MV-4-11 (cell line): ENCODE results near the gene FAM181A.

Experiments used
- DNase-seq: peaks from one replicate; lab custom pipeline; 2025; lab: John Stamatoyannopoulos, UW

FAM181A gene

DNA sequence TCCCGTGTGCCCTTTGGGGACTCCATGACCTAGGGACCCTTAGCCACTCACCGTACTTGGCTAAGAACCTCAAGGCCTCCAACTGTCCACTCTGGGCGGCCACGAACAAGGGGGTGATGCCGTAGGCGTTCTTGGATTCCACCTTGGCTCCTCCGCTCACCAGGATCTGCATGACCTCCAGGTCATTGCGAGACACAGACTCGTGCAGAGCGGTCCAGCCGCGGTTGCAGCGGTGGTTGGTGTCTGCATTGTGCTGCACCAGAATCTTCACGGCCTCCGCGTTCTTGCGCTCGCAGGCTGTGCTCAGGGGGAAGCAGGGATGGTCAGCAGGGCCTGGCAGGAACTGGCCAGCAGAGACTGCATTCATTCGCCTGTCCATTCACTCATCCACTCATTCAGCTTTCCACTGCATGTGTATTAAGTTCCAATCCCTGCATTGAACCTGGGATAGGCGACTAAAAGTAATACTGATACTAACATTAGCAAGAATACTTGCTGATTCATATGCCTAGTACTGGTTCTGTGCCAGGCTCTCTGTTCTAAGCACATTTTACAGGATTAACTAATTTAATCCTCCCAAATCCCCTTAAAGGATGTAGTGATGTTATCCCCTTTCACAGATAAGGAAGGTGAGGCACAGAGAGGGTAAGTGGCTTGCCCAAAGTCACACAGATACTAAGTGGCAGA is 23.9 kb downstream of the FAM181A start:
- DNase-seq = no peak

DNA sequence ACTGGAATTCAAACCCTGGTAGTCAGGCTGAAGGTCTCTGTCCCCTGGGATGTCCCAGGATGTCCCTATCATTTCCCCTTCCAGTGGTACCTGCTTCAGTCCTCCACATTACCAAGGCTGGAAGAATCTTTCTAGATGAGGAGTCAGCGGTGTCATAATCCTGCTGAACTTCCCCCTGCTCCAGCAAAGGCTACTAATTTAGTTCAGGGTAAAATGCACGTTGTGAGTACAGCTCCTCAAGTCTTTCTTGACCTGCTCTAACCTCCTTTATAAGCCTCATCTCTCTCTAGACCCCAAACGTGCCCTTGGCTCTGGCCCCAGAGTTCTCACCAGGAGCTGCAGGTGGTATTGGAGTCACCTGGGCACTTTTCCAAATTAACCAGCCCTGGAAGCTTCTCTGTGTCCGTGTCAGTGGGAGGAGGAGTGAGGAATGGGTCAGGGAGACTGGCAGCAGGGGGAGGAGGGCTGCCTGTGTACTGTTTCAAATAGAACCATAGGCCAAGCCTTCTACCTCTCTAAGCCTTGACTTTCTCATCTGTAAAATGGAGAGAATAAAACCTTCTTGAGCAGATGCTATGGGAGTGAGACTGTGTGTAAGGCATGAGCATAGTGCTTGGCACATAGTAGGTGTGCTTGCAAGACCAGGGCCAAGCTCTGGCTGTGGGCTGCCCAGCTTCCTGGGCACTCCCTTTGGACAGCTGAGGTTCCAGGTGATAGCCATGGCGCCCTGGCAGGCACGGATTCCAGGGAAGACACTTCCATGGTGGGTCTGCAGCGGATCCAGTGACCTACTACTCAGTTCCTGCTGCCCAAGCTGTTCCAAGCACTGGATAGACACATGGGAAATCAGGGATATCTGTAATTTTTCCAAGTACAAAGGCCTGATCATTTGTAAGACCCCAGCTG is 24.7 kb downstream of the FAM181A start:
- DNase-seq = no peak

DNA sequence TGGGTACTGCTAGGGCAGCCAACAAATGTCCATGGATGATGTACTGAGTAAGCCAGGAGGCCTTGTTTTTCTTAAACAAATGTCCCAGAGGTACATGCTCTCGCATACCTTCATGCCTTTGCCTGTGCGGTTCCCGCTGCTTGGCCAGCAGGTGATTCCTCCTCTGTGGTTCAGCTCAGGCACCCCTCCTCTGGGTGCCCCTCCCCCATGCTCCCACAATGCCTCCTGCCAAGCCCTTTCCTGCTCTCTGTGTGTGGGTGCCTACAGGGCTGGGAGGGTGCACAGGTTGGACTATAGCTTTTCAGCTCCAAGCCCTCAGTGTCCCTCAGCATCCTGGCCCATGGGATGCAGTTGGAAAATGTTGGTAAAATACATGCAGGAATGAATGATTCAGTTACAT is 25.7 kb downstream of the FAM181A start:
- DNase-seq = no peak

GRCh38 chr14:93953263-93953662 is 26.1 kb downstream of the FAM181A start:
- DNase-seq = no peak

- DNase-seq = no peak
Measured at GRCh38 chr14:93953739-93954515, 26.8 kb downstream of the FAM181A start.

DNA sequence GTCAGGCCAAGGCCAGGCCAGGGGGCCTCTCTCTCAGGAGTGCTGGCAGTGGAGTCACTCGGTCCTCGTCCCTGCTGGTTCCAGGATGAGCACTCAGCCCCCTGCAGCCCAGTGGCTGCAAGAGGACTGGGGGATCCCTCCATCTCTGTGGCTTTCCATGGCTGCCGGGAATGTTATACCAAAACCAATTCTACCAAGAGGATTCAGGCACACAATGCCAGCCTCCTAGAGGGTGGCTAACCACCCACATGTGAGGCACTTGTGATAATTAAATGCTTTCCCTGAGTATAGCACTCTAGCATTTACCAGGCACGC is 27.3 kb downstream of the FAM181A start:
- DNase-seq = no peak

GRCh38 chr14:93954900-93955849 is 28.0 kb downstream of the FAM181A start:
- peak; percentile 93 for DNase-seq

DNA sequence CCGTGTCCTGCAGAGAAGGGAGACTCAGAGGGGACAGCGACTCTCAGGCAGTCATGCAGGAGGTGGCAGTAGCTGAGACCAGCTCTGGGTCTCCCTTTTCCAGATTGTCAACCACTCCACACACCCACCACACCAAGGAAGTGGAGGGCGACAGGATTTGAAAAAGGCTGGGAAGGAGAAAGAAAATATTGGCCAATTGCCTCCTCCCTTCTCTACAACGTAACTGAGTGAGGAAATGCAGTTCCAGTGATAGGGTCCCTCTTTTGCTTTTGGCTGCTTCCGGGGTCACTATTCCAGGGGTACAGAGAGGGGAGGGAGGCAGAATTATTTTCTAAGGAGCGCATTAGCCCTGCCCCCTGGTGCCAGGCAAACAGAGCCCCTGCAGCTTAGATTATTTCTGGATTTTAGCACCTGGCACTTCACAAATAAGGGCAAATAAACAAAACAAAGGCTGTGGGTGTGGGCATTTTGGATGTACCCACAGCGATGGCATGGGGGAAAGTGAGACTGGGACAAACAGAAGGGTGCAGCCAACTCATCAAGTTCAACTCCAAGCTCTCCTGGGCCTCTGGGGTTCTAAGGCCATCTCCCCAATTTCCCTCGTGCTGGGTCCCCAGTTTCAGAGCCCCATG is 28.8 kb downstream of the FAM181A start:
- DNase-seq = no peak

DNA sequence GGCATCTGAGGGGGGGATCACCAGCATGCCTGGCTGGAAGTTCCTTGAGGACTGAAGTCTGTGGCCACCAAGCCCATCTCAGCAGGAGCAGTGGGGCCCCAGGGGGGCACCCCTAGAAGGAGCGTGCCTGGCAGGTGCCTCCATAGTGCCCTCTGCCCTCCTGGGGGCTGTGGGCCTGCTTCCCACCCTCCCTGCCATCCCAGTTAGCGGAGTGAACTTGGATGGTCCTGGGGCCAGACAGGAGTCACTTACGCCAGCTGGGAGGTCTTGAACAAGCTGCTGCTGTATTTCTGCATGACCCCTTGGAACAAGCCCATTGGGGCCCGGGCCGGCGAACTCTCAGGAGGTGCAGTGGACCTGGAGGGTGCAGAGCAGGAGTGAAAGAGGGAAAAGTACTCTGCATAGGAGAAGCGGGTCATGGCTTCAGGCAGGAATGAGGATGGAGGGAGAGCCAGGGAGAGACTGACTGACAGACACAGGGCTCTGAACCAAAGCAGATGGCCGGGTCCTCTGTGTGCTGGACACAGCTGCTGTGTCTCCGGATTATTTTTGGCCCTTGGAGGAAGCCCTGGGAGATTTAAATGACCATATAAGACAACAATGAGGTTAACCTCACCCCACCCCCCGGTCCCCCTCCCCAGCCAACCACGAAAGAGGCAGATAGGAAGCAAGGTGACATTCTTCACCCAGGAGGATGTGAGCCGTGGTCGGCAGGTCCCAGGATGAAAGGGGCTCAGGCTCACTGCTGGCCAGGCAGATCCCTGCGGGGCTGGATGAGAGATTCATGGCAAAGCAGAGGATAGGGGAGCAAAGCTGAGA is 29.6 kb downstream of the FAM181A start:
- no peak for DNase-seq

- DNase-seq = no peak
Measured at GRCh38 chr14:93957333-93957710, 30.2 kb downstream of the FAM181A start.

DNA sequence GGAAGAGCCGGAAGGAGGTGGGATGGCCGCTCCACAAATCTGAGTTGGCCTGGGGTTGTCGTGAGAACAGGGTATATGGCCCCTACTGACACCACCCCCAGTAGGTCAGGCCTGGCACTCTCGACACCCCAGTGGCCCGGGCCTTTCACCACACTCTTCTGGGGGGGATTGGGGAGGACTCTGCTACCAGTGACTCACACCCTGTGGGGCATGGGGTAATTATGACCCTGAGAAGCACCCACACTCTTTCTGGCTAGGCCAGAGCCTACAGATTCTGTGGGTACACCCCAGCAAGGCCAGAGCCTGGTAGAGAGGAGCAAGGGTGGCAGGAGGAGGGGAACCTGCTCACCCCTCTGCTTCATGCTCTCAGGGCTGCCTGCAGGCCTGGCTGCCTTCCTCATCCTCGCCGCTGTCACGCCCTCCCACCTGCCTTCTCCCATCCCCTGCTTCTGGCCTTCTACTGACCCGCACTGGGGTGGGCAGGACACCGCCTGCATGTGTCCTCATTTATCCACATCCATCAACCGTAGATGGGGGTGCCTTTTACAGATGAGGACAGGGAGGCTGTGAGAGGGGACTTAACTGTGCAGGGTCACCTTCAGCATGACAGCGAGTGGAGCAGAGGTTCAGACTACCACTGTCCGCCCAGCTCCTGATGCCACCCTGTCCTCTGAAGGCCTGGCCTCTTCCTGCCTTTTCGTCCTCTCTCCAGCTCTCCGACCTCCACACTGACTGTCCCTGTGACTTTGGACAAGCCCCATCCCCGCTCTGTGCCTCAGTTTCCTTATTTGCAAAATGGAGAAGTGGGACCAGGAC is 30.8 kb downstream of the FAM181A start:
- no peak for DNase-seq

- no peak for DNase-seq
Measured at GRCh38 chr14:93958567-93959238, 31.6 kb downstream of the FAM181A start.

DNA sequence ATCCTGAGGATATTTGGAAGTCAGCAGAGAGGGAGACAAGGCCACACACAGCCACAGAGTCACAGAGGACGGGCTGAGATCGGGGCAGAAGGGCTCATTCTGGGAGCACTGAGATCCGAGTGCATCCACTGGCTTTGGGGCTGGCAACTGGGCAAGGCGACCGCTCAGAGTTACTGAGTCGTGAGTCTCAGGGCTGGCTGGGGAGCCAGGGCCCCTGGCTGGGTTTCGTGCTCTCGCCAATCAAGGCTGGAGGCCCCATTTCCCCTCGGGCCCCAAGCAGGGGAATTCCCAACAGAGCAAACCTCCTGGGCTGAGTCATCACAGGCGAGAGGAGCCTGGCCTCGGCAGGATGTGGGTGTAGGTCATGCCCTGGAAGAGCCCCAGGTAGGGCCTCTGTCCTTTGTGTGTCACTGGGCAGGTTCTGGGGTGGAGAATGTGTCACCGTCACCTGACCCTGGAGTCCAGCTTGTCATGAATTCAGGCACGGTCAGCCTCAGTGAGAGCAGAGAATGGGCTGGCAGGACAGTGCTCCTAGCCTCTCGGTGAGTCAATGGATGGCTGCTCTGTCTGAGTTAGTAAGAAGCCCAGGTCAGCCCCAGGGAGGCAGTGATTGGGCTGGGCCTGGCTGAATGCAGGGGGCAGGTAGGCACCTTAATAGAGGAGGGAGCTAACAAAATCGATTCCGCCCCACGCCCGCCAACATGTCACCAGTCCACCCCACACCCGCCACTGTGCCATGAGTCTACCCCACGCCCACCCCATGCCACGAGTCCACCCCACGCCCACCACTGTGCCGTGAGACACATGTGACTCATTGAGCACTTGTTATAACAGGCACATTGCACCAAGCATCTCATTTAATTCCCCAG is 32.3 kb downstream of the FAM181A start:
- peak; percentile 76 for DNase-seq

DNA sequence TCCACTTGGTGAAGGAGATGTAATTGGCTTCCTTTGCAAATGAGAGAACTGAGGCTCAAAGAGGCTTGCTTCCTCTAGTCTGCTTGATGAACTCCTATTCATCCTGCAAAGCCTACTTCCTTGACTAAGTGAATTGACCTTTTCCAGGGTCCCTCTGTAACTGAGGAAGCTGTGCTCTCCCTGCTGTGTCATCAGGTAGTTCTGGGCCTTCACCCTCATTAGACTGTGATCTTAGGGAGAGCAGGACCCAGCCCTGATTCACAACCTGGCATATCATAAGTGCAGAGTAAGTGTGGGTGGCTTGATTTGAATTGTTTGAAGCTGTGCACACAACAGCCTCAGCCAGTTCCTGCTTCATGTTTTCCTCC is 32.9 kb downstream of the FAM181A start:
- no peak for DNase-seq

GRCh38 chr14:93960774-93961438 is 33.8 kb downstream of the FAM181A start:
- no peak for DNase-seq

- no peak for DNase-seq
Measured at GRCh38 chr14:93961620-93962019, 34.5 kb downstream of the FAM181A start.
